Right atrium auricular region (tissue), 2 donors: ENCODE results near the gene VEZT. TPM values are rescaled to one million over a fixed set of nuclear protein-coding genes. Genes with fewer than 3 reads are reported as not detected.
A peak's percentile ranks its signal among the peaks of the same experiment; 100 is the strongest.

ENCODE experiments used
- DNase-seq: peaks from one replicate; pipeline ENCODE4 v3.0.0-alpha.2; 2019; ENCODE audit warnings: low spot score
- H3K27ac ChIP-seq, 2 donors: fragments of 200-600 bp; sonication (generic); 1 replicate in 1 of 2; 2 replicates in 1 of 2; pipeline ENCODE4 v1.5.1; 2016 to 2019
- H3K27me3 ChIP-seq, 2 donors: fragments of 200-600 bp; sonication (generic); one replicate each; pipeline versions ENCODE4 v1.5.1 to v1.6.0; 2017 to 2019
- H3K36me3 ChIP-seq: fragments of 200-600 bp; sonication (generic); one replicate; pipeline ENCODE4 v1.5.1; 2016
- H3K4me1 ChIP-seq, 2 donors: fragments of 200-600 bp; sonication (generic); one replicate each; pipeline versions ENCODE4 v1.5.1 to v1.6.0; 2017 to 2019
- H3K4me3 ChIP-seq, 2 donors: fragments of 200-600 bp; sonication (generic); 1 replicate in 1 of 2; 2 replicates in 1 of 2; pipeline ENCODE4 v1.5.1; 2017 to 2019; ENCODE audit warnings: mild to moderate bottlenecking in 1 of 2, moderate library complexity in 1 of 2
- H3K9me3 ChIP-seq, 2 donors: fragments of 200-600 bp; sonication (generic); one replicate each; pipeline ENCODE4 v1.5.1; 2019
- CTCF ChIP-seq, 2 donors: fragments of 200-600 bp; sonication (generic); IDR thresholded peaks; one replicate each; pipeline ENCODE4 v1.5.1; 2019; ENCODE audit warnings: antibody characterized with exemption in 2 of 2
- total RNA-seq, 2 donors: library from RNA; depleted of rRNA; stranded (reverse); fragments of >200 nt; gene quantifications; one replicate each; pipeline ENCODE4 v1.1.0, GENCODE V29; 2016

VEZT gene
- total RNA-seq, 2 donors from 2014 or later = 66.6 to 69.8 TPM

- Histone ChIP-seq H3K27me3 (no peaks in the 10 kb centered on the region), H3K36me3 (no peaks in the 10 kb centered on the region), H3K9me3 (no peaks in the 10 kb centered on the region), H3K4me3 (no peak overlapping the region), H3K27ac (no peak overlapping the region), H3K4me1 (peaks cover 0 to 16% of the 10 kb centered on the region in 2 donors)
- no peak for TF ChIP-seq CTCF (IDR thresholded peaks at IDR 0.05)
- DNase-seq = no peak
Measured at GRCh38 chr12:95197636-95198035, 20.0 kb upstream of the VEZT start.

- Histone ChIP-seq H3K4me1 (peaks cover 0 to 28% of the 10 kb centered on the region in 2 donors), H3K36me3 (no peaks in the 10 kb centered on the region), H3K4me3 (no peak overlapping the region), H3K27ac (no peak overlapping the region), H3K9me3 (no peaks in the 10 kb centered on the region), H3K27me3 (no peaks in the 10 kb centered on the region)
- TF ChIP-seq CTCF (IDR thresholded peaks at IDR 0.05) = no peak
- no peak for DNase-seq
Measured at GRCh38 chr12:95198914-95199313, 18.7 kb upstream of the VEZT start.

GRCh38 chr12:95200128-95200894, 17.3 kb upstream of the VEZT start:
- Histone ChIP-seq H3K4me3 (no peak overlapping the region), H3K36me3 (no peaks in the 10 kb centered on the region), H3K9me3 (no peaks in the 10 kb centered on the region), H3K27me3 (no peaks in the 10 kb centered on the region), H3K4me1 (peaks cover 0 to 37% of the 10 kb centered on the region in 2 donors), H3K27ac (no peak overlapping the region)
- DNase-seq = no peak
- no peak for TF ChIP-seq CTCF (IDR thresholded peaks at IDR 0.05)

- DNase-seq = no peak
- TF ChIP-seq CTCF (IDR thresholded peaks at IDR 0.05) = no peak
- Histone ChIP-seq H3K4me3 (no peak overlapping the region), H3K9me3 (no peaks in the 10 kb centered on the region), H3K4me1 (peaks cover 0 to 45% of the 10 kb centered on the region in 2 donors), H3K36me3 (no peaks in the 10 kb centered on the region), H3K27me3 (no peaks in the 10 kb centered on the region), H3K27ac (no peak overlapping the region)
Measured at GRCh38 chr12:95201056-95201670, 16.4 kb upstream of the VEZT start.

GRCh38 chr12:95202691-95203486, 14.7 kb upstream of the VEZT start:
- DNase-seq = no peak
- no peaks in the 10 kb centered on the region for H3K9me3 ChIP-seq
- peak overlapping the region in 1 of 2 donors; percentile 73 for H3K27ac ChIP-seq
- no peaks in the 10 kb centered on the region for H3K36me3 ChIP-seq
- H3K27me3 ChIP-seq = no peaks in the 10 kb centered on the region
- H3K4me3 ChIP-seq = no peak overlapping the region
- TF ChIP-seq CTCF (IDR thresholded peaks at IDR 0.05) = no peak
- peaks cover 0 to 46% of the 10 kb centered on the region in 2 donors for H3K4me1 ChIP-seq
